H1 (cell line): ENCODE results near the gene SLC5A10. TPM values are rescaled to one million over a fixed set of nuclear protein-coding genes. Genes with fewer than 3 reads are reported as not detected.
"Not testable (repeated sequence)": the region's sequence is repeated elsewhere in the genome, so short reads cannot be mapped to it uniquely, and the experiment has no call there.

Source experiments
- CTCF ChIA-PET: fragments of 300-600 bp; sonication (Branson Sonifier 250); formaldehyde crosslinking; loops from one replicate; lab custom pipeline; 2021; ENCODE audit not compliant: partially characterized antibody; lab: Charles Lee
- POLR2A ChIA-PET: fragments of 300-600 bp; sonication (Branson Sonifier 250); formaldehyde crosslinking; loops from one replicate; lab custom pipeline; 2021; ENCODE audit warnings: inconsistent platforms; ENCODE audit not compliant: partially characterized antibody; lab: Charles Lee
- DNase-seq, 2 experiments: peaks; one replicate each; pipeline versions ENCODE4 v3.0.0 to v3.0.0-alpha.2; 2010 to 2022; ENCODE audit warnings: low spot score in 2 of 2, low read depth in 1 of 2, mixed read lengths in 1 of 2
- FAIRE-seq: peaks from 2 replicates; lab custom pipeline; 2011; peaks lifted over from hg19 to GRCh38; lab: Jason Lieb, UNC
- H2AFZ ChIP-seq: 2 replicates; pipeline ENCODE4 v1.8.1; 2012; ENCODE audit warnings: low read length, inconsistent platforms
- H2AK5ac ChIP-seq: 2 replicates; pipeline ENCODE4 v1.6.1; 2013; ENCODE audit warnings: low read depth, low read length
- H2BK120ac ChIP-seq: replicated peaks from 2 replicates; pipeline ENCODE3; 2013; ENCODE audit warnings: low read depth, low read length, inconsistent platforms
- H2BK12ac ChIP-seq: 2 replicates; pipeline ENCODE4 v1.6.1; 2013; ENCODE audit warnings: low read depth, low read length
- H2BK15ac ChIP-seq: 2 replicates; pipeline ENCODE4 v1.6.1; 2013; ENCODE audit warnings: low read length
- H2BK20ac ChIP-seq: 2 replicates; pipeline ENCODE4 v1.6.1; 2013; ENCODE audit warnings: low read length
- H2BK5ac ChIP-seq: 2 replicates; pipeline ENCODE4 v1.6.1; 2013; ENCODE audit warnings: low read depth, low read length
- H3K14ac ChIP-seq: 2 replicates; pipeline ENCODE4 v1.6.1; 2013; ENCODE audit warnings: inconsistent platforms; ENCODE audit not compliant: insufficient read length
- H3K18ac ChIP-seq: 2 replicates; pipeline ENCODE4 v1.6.1; 2013; ENCODE audit warnings: low read length; ENCODE audit errors: extremely low read depth
- H3K23ac ChIP-seq: 2 replicates; pipeline ENCODE4 v1.6.1; 2013; ENCODE audit warnings: inconsistent platforms; ENCODE audit not compliant: insufficient read length
- H3K23me2 ChIP-seq: 2 replicates; pipeline ENCODE4 v1.6.1; 2013; ENCODE audit warnings: low read depth, low read length
- H3K27ac ChIP-seq: 2 replicates; pipeline ENCODE4 v1.6.1; 2011; ENCODE audit warnings: low read depth, low read length, inconsistent platforms
- H3K27me3 ChIP-seq, 4 experiments: replicated peaks in 1 of 4; 1 replicate in 1 of 4; 2 replicates in 3 of 4; pipeline versions ENCODE4 v1.6.1 to v1.8.1; 2011 to 2013; ENCODE audit warnings: low read length in 3 of 4, mild to moderate bottlenecking in 3 of 4, inconsistent platforms in 2 of 4, mixed read lengths in 2 of 4, moderate library complexity in 1 of 4; ENCODE audit not compliant: control insufficient read depth in 3 of 4, insufficient read depth in 3 of 4; ENCODE audit errors: extremely low read depth in 1 of 4
- H3K36me3 ChIP-seq, 4 experiments: 2 replicates each; pipeline versions ENCODE4 v1.6.1 to v1.8.1; 2011 to 2013; ENCODE audit warnings: mild to moderate bottlenecking in 4 of 4, low read length in 3 of 4, moderate library complexity in 2 of 4, control low read depth in 1 of 4, inconsistent platforms in 1 of 4; ENCODE audit not compliant: insufficient read depth in 4 of 4, control insufficient read depth in 2 of 4
- H3K4ac ChIP-seq: replicated peaks from 2 replicates; pipeline ENCODE3; 2013; ENCODE audit warnings: low read length, low read depth, mixed read lengths, inconsistent platforms; ENCODE audit not compliant: insufficient read length
- H3K4me1 ChIP-seq, 4 experiments: replicated peaks in 1 of 4; 1 replicate in 1 of 4; 2 replicates in 3 of 4; pipeline versions ENCODE4 v1.6.1 to v1.8.1; 2011 to 2013; ENCODE audit warnings: low read length in 3 of 4, inconsistent platforms in 2 of 4, mixed read lengths in 1 of 4; ENCODE audit not compliant: insufficient read depth in 4 of 4, control insufficient read depth in 3 of 4
- H3K4me2 ChIP-seq, 2 experiments: 2 replicates each; pipeline versions ENCODE4 v1.6.1 to v1.8.1; 2011 to 2013; ENCODE audit warnings: low read depth in 2 of 2, low read length in 2 of 2, control low read depth in 1 of 2, inconsistent platforms in 1 of 2, mild to moderate bottlenecking in 1 of 2; ENCODE audit not compliant: insufficient read depth in 1 of 2
- H3K4me3 ChIP-seq, 4 experiments: fragments of 200-600, 300-600 bp in 1 of 4; sonication (generic), shearing (Covaris generic), sonication (Bioruptor Twin) in 1 of 4; 2 replicates each; pipeline versions ENCODE4 v1.5.1 to v1.8.1; 2011 to 2016; ENCODE audit warnings: low read length in 4 of 4, low read depth in 3 of 4, control low read depth in 2 of 4, inconsistent platforms in 2 of 4, mild to moderate bottlenecking in 2 of 4, mixed read lengths in 1 of 4, moderate library complexity in 1 of 4; ENCODE audit not compliant: insufficient read depth in 2 of 4; ENCODE audit errors: extremely low read depth in 1 of 4
- H3K56ac ChIP-seq: replicated peaks from 2 replicates; pipeline ENCODE3; 2013; ENCODE audit warnings: low read depth, mild to moderate bottlenecking, mixed read lengths, low read length, inconsistent platforms; ENCODE audit not compliant: insufficient read length
- H3K79me1 ChIP-seq: 2 replicates; pipeline ENCODE4 v1.6.1; 2013; ENCODE audit warnings: low read depth, low read length, control low read depth
- H3K79me2 ChIP-seq, 2 experiments: 2 replicates each; pipeline versions ENCODE4 v1.6.1 to v1.8.1; 2012 to 2013; ENCODE audit warnings: low read length in 2 of 2, mild to moderate bottlenecking in 2 of 2, inconsistent platforms in 1 of 2; ENCODE audit not compliant: insufficient read depth in 2 of 2, control insufficient read depth in 1 of 2
- H3K9ac ChIP-seq, 4 experiments: replicated peaks in 1 of 4; 1 replicate in 1 of 4; 2 replicates in 3 of 4; pipeline versions ENCODE4 v1.6.1 to v1.8.1; 2011 to 2013; ENCODE audit warnings: low read depth in 3 of 4, low read length in 3 of 4, control low read depth in 2 of 4, mild to moderate bottlenecking in 2 of 4, moderate library complexity in 2 of 4, inconsistent platforms in 1 of 4; ENCODE audit errors: extremely low read depth in 1 of 4
- H3K9me3 ChIP-seq, 2 experiments: 2 replicates each; pipeline versions ENCODE4 v1.6.1 to v1.8.1; 2012 to 2013; ENCODE audit warnings: mild to moderate bottlenecking in 2 of 2, moderate library complexity in 2 of 2, control low read depth in 1 of 2, inconsistent platforms in 1 of 2, low read depth in 1 of 2, low read length in 1 of 2, mixed read lengths in 1 of 2; ENCODE audit not compliant: insufficient read depth in 2 of 2
- H4K20me1 ChIP-seq, 2 experiments: replicated peaks in 1 of 2; 2 replicates each; pipeline versions ENCODE3 to v1.8.1; 2011 to 2013; ENCODE audit warnings: inconsistent platforms in 2 of 2, low read length in 2 of 2, mild to moderate bottlenecking in 1 of 2; ENCODE audit not compliant: insufficient read depth in 2 of 2, control insufficient read depth in 1 of 2
- H4K5ac ChIP-seq: 2 replicates; pipeline ENCODE4 v1.6.1; 2013; ENCODE audit warnings: low read length, low read depth, mixed read lengths, inconsistent platforms; ENCODE audit not compliant: insufficient read length
- H4K8ac ChIP-seq: 2 replicates; pipeline ENCODE4 v1.8.0; 2013; ENCODE audit warnings: mild to moderate bottlenecking, moderate library complexity, low read length, inconsistent platforms; ENCODE audit not compliant: insufficient read depth; ENCODE audit errors: extremely low read depth
- H4K91ac ChIP-seq: replicated peaks from 2 replicates; pipeline ENCODE3; 2013; ENCODE audit warnings: low read length, mixed read lengths, inconsistent platforms; ENCODE audit not compliant: insufficient read length
- WGBS, 2 experiments: shearing (Covaris generic) in 1 of 2; methylation state at CpG; one replicate each; pipeline versions ENCODE4 v1.1.6 to v1.1.7; 2013 to 2015; ENCODE audit warnings: low lambda C conversion rate in 2 of 2, mixed read lengths in 2 of 2, inconsistent platforms in 1 of 2, low coverage in 1 of 2, missing lambda C conversion rate in 1 of 2; ENCODE audit not compliant: insufficient replicate concordance in 2 of 2, insufficient coverage in 1 of 2, insufficient read length in 1 of 2; ENCODE audit errors: extremely low coverage in 1 of 2, missing lambda C conversion rate in 1 of 2; 5-methylcytosine and 5-hydroxymethylcytosine counted together
- polyA plus RNA-seq, 7 experiments: library from polyadenylated mRNA; depleted of rRNA in 3 of 7; stranded (reverse) in 5 of 7; unstranded in 2 of 7; fragments of >200 nt in 5 of 7; fragments of 200-250 nt in 2 of 7; gene quantifications; 1 replicate in 5 of 7; 2 replicates in 1 of 7; 4 replicates in 1 of 7; pipeline versions ENCODE4 v1.2.1 to v1.2.3, GENCODE V29; 2011 to 2013; ENCODE audit warnings: missing spikeins in 2 of 7, mixed read lengths in 2 of 7
- total RNA-seq: library from RNA; stranded (reverse); fragmentation: NEBNext Ultra II Directional; extraction: Animal tissue kit (Norgen Biotek cat#: 25700); gene quantifications from 2 replicates; pipeline ENCODE4 v1.2.1, GENCODE V29; 2021

Gene SLC5A10
- total and polyA plus RNA-seq, 2 of the 8 experiments (the other 6 are each of a cell fraction or from before 2014, with no cell fraction given) = 0.05 to 0.11 TPM

DNA sequence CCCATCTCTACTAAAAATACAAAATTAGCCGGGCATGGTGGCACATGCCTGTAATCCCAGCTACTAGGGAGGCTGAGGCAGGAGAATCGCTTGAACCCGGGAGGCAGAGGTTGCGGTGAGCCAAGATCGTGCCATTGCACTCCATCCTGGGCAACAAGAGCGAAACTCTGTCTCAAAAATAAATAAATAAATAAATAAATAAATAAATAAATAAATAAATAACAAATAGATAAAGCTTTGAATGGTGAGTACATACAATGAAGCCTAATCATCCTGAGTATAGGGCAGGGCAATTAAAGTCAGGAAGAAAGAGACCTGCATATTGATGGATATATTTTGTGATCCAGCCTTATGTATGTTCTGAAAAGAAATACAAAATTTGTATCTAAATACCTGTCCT is 4.1 kb downstream of the SLC5A10 start:
- H2AK5ac ChIP-seq, H3K9me3 ChIP-seq, H3K4me1 ChIP-seq, H3K4me2 ChIP-seq, H2BK15ac ChIP-seq, H3K9ac ChIP-seq, H3K18ac ChIP-seq, H2BK5ac ChIP-seq, H3K79me1 ChIP-seq, H4K91ac ChIP-seq, H3K27me3 ChIP-seq, FAIRE-seq, DNase-seq, H4K20me1 ChIP-seq, H3K36me3 ChIP-seq, H2BK20ac ChIP-seq, H3K4ac ChIP-seq, H3K4me3 ChIP-seq, H4K8ac ChIP-seq, H3K27ac ChIP-seq, H3K56ac ChIP-seq, H3K79me2 ChIP-seq, H4K5ac ChIP-seq, H2BK120ac ChIP-seq, H3K23ac ChIP-seq, H2AFZ ChIP-seq, POLR2A ChIA-PET, H3K14ac ChIP-seq, H3K23me2 ChIP-seq, H2BK12ac ChIP-seq: not testable (repeated sequence)
- CTCF ChIA-PET = interaction anchor here (1.7 kb wide), 1 partner anchor 38 kb away, joined by 3 read pairs; no protein-coding TSS in a partner anchor
- WGBS, 2 experiments = 97% methylated on average over 6 of the region's 6 CpGs; no CpG with 5 or more reads in 1 of the 2 experiments
